ENCODE data around the gene OLFM1. TPM values are rescaled to one million over a fixed set of nuclear protein-coding genes. Genes with fewer than 3 reads are reported as not detected.

OLFM1 gene
- total RNA-seq, 1 donor from 2014 or later: 0.35 TPM

GRCh38 chr9:135086597-135087488, 625 bp upstream of the OLFM1 start:
- no peaks in the 10 kb centered on the region for H3K9me3 Mint-ChIP-seq
- intact Hi-C loops (cut with micrococcal nuclease): loop anchor here (1.0 to 2.0 kb wide), 2 partner anchors 256 to 326 kb away; no protein-coding TSS in a partner anchor

GRCh38 chr9:135087899-135088347, 455 bp downstream of the OLFM1 start:
- peaks cover 5% of the 10 kb centered on the region for H3K4me1 Mint-ChIP-seq
- H3K27me3 Mint-ChIP-seq: peaks cover 39% of the 10 kb centered on the region
- no peak for DNase-seq
- no peaks in the 10 kb centered on the region for H3K9me3 Mint-ChIP-seq
- intact Hi-C loops (cut with micrococcal nuclease): loop anchor here (2.0 kb wide), 1 partner anchor 325 kb away; no protein-coding TSS in a partner anchor
- H3K27ac Mint-ChIP-seq: no peak overlapping the region
- no peak overlapping the region for H3K4me3 Mint-ChIP-seq
- no peaks in the 10 kb centered on the region for H3K36me3 Mint-ChIP-seq (ENCODE audit: low read depth)

More at GRCh38 chr9:135086597-135087488, 625 bp upstream of the OLFM1 start:
- no peak overlapping the region for H3K4me3 Mint-ChIP-seq
- no peak for DNase-seq
- peaks cover 39% of the 10 kb centered on the region for H3K27me3 Mint-ChIP-seq
- no peaks in the 10 kb centered on the region for H3K36me3 Mint-ChIP-seq (ENCODE audit: low read depth)
- peaks cover 5% of the 10 kb centered on the region for H3K4me1 Mint-ChIP-seq
- H3K27ac Mint-ChIP-seq: no peak overlapping the region

GRCh38 chr9:135088348-135088978, 995 bp downstream of the OLFM1 start:
- Mint-ChIP-seq H3K9me3 (no peaks in the 10 kb centered on the region), H3K27ac (no peak overlapping the region), H3K4me3 (no peak overlapping the region), H3K27me3 (peaks cover 39% of the 10 kb centered on the region), H3K36me3 (ENCODE audit: low read depth) (no peaks in the 10 kb centered on the region), H3K4me1 (peaks cover 5% of the 10 kb centered on the region)
- intact Hi-C loops (cut with micrococcal nuclease): no loop called here
- DNase-seq: no peak

GRCh38 chr9:135088979-135089847, 1.7 kb downstream of the OLFM1 start:
- no peaks in the 10 kb centered on the region for H3K9me3 Mint-ChIP-seq
- peaks cover 5% of the 10 kb centered on the region for H3K4me1 Mint-ChIP-seq

GRCh38 chr9:135090081-135090480, 2.6 kb downstream of the OLFM1 start:
- intact Hi-C loops (cut with micrococcal nuclease): no loop called here

More at GRCh38 chr9:135088979-135089847, 1.7 kb downstream of the OLFM1 start:
- no peaks in the 10 kb centered on the region for H3K36me3 Mint-ChIP-seq (ENCODE audit: low read depth)
- intact Hi-C loops (cut with micrococcal nuclease): no loop called here
- peaks cover 39% of the 10 kb centered on the region for H3K27me3 Mint-ChIP-seq
- no peak overlapping the region for H3K27ac Mint-ChIP-seq
- H3K4me3 Mint-ChIP-seq: no peak overlapping the region
- no peak for DNase-seq

GRCh38 chr9:135090547-135090946, 3.1 kb downstream of the OLFM1 start:
- DNase-seq: peak; percentile 56
- no peak overlapping the region for H3K27ac Mint-ChIP-seq
- no peak overlapping the region for H3K4me3 Mint-ChIP-seq
- no peaks in the 10 kb centered on the region for H3K9me3 Mint-ChIP-seq
- H3K4me1 Mint-ChIP-seq: peaks cover 5% of the 10 kb centered on the region
- no peaks in the 10 kb centered on the region for H3K36me3 Mint-ChIP-seq (ENCODE audit: low read depth)
- intact Hi-C loops (cut with micrococcal nuclease): no loop called here
- peaks cover 35% of the 10 kb centered on the region for H3K27me3 Mint-ChIP-seq

More at GRCh38 chr9:135090081-135090480, 2.6 kb downstream of the OLFM1 start:
- no peak for DNase-seq
- H3K27me3 Mint-ChIP-seq: peaks cover 39% of the 10 kb centered on the region
- no peak overlapping the region for H3K4me3 Mint-ChIP-seq
- no peaks in the 10 kb centered on the region for H3K9me3 Mint-ChIP-seq
- no peaks in the 10 kb centered on the region for H3K36me3 Mint-ChIP-seq (ENCODE audit: low read depth)
- no peak overlapping the region for H3K27ac Mint-ChIP-seq
- peaks cover 5% of the 10 kb centered on the region for H3K4me1 Mint-ChIP-seq

- DNase-seq: no peak
- Mint-ChIP-seq H3K36me3 (ENCODE audit: low read depth) (no peaks in the 10 kb centered on the region), H3K9me3 (no peaks in the 10 kb centered on the region), H3K27ac (no peak overlapping the region), H3K27me3 (peaks cover 26% of the 10 kb centered on the region), H3K4me1 (no peaks in the 10 kb centered on the region), H3K4me3 (no peak overlapping the region)
- intact Hi-C loops (cut with micrococcal nuclease): no loop called here
Measured at GRCh38 chr9:135091545-135091944, 4.1 kb downstream of the OLFM1 start.

- H3K27ac Mint-ChIP-seq: no peak overlapping the region
- no peaks in the 10 kb centered on the region for H3K4me1 Mint-ChIP-seq
- H3K9me3 Mint-ChIP-seq: no peaks in the 10 kb centered on the region
- DNase-seq: no peak
- H3K36me3 Mint-ChIP-seq (ENCODE audit: low read depth): no peaks in the 10 kb centered on the region
- no peak overlapping the region for H3K4me3 Mint-ChIP-seq
- intact Hi-C loops (cut with micrococcal nuclease): no loop called here
- peaks cover 23% of the 10 kb centered on the region for H3K27me3 Mint-ChIP-seq
Measured at GRCh38 chr9:135093111-135093510, 5.6 kb downstream of the OLFM1 start.

- H3K36me3 Mint-ChIP-seq (ENCODE audit: low read depth): no peaks in the 10 kb centered on the region
- no peak overlapping the region for H3K4me3 Mint-ChIP-seq
- DNase-seq: no peak
- no peak overlapping the region for H3K27ac Mint-ChIP-seq
- H3K27me3 Mint-ChIP-seq: peaks cover 20% of the 10 kb centered on the region
- H3K4me1 Mint-ChIP-seq: no peaks in the 10 kb centered on the region
- intact Hi-C loops (cut with micrococcal nuclease): no loop called here
- no peaks in the 10 kb centered on the region for H3K9me3 Mint-ChIP-seq
Measured at GRCh38 chr9:135093911-135094584, 6.6 kb downstream of the OLFM1 start.

GRCh38 chr9:135095470-135096407, 8.3 kb downstream of the OLFM1 start:
- no peak overlapping the region for H3K4me3 Mint-ChIP-seq
- no peak overlapping the region for H3K27ac Mint-ChIP-seq
- intact Hi-C loops (cut with micrococcal nuclease): no loop called here
- no peaks in the 10 kb centered on the region for H3K9me3 Mint-ChIP-seq
- no peaks in the 10 kb centered on the region for H3K36me3 Mint-ChIP-seq (ENCODE audit: low read depth)
- H3K27me3 Mint-ChIP-seq: peaks cover 6% of the 10 kb centered on the region
- no peaks in the 10 kb centered on the region for H3K4me1 Mint-ChIP-seq
- no peak for DNase-seq

GRCh38 chr9:135096408-135096895, 9.0 kb downstream of the OLFM1 start:
- intact Hi-C loops (cut with micrococcal nuclease): no loop called here
- H3K27me3 Mint-ChIP-seq: peaks cover 4% of the 10 kb centered on the region
- H3K36me3 Mint-ChIP-seq (ENCODE audit: low read depth): no peaks in the 10 kb centered on the region
- H3K9me3 Mint-ChIP-seq: no peaks in the 10 kb centered on the region
- H3K4me3 Mint-ChIP-seq: no peak overlapping the region
- DNase-seq: no peak
- no peak overlapping the region for H3K27ac Mint-ChIP-seq
- H3K4me1 Mint-ChIP-seq: no peaks in the 10 kb centered on the region

GRCh38 chr9:135098400-135099105, 11.1 kb downstream of the OLFM1 start:
- DNase-seq: peak; percentile 75
- peaks cover 2% of the 10 kb centered on the region for H3K27me3 Mint-ChIP-seq
- intact Hi-C loops (cut with micrococcal nuclease): no loop called here
- H3K4me3 Mint-ChIP-seq: no peak overlapping the region
- no peaks in the 10 kb centered on the region for H3K9me3 Mint-ChIP-seq
- H3K4me1 Mint-ChIP-seq: no peaks in the 10 kb centered on the region
- H3K27ac Mint-ChIP-seq: no peak overlapping the region
- no peaks in the 10 kb centered on the region for H3K36me3 Mint-ChIP-seq (ENCODE audit: low read depth)
